Right lobe of liver (tissue), 6 donors: ENCODE data around the gene TMEM131. TPM values are rescaled to one million over a fixed set of nuclear protein-coding genes. Genes with fewer than 3 reads are reported as not detected.
A peak's percentile ranks its signal among the peaks of the same experiment; 100 is the strongest.

Experiments
- ATAC-seq, 4 donors: fragments of 200-7000 bp; cut with Tn5 transposase; one replicate each; pipeline ENCODE4 v1.9.1; 2020; ENCODE audit warnings: mild to moderate bottlenecking in 4 of 4, moderate library complexity in 4 of 4
- DNase-seq, 3 donors: peaks; one replicate each; pipeline ENCODE4 v3.0.0-alpha.2; 2020
- H3K27ac ChIP-seq, 3 donors: fragments of 200-600 bp; one replicate each; pipeline ENCODE4 v1.8.0; 2022
- H3K27me3 ChIP-seq, 2 donors: fragments of 200-600 bp; one replicate each; pipeline ENCODE4 v1.8.0; 2022
- H3K36me3 ChIP-seq, 4 donors: fragments of 200-600 bp; sonication (generic) in 1 of 4; one replicate each; pipeline versions ENCODE4 v1.5.1 to v1.8.0; 2017 to 2022; ENCODE audit warnings: control low read depth in 1 of 4
- H3K4me1 ChIP-seq, 4 donors: fragments of 200-600 bp; sonication (generic) in 1 of 4; one replicate each; pipeline versions ENCODE4 v1.5.1 to v1.8.0; 2017 to 2022; ENCODE audit warnings: control low read depth in 1 of 4
- H3K4me3 ChIP-seq, 3 donors: fragments of 200-600 bp; one replicate each; pipeline ENCODE4 v1.8.0; 2022
- H3K9me3 ChIP-seq, 4 donors: fragments of 200-600 bp; sonication (generic) in 1 of 4; one replicate each; pipeline versions ENCODE4 v1.5.1 to v1.8.0; 2017 to 2022; ENCODE audit warnings: control low read depth in 1 of 4
- CTCF ChIP-seq, 4 donors: fragments of 200-600 bp in 3 of 4; fragments of 450-650 bp in 1 of 4; IDR thresholded peaks; one replicate each; pipeline versions ENCODE4 v1.5.1 to v1.8.0; 2016 to 2022; ENCODE audit warnings: antibody characterized with exemption in 4 of 4, mild to moderate bottlenecking in 2 of 4
- POLR2A ChIP-seq: fragments of 450-650 bp; IDR thresholded peaks from one replicate; pipeline ENCODE4 v1.6.1; 2017; ENCODE audit warnings: antibody characterized with exemption, mild to moderate bottlenecking
- WGBS: methylation state at CpG from one replicate; pipeline ENCODE4 v1.1.6; 2018; ENCODE audit warnings: low coverage, low lambda C conversion rate; ENCODE audit not compliant: insufficient coverage; ENCODE audit errors: missing lambda C conversion rate; 5-methylcytosine and 5-hydroxymethylcytosine counted together
- intact Hi-C, 2 donors: fragments of 100-400 bp; cut with DNase I; formaldehyde crosslinking; loops; one replicate each; pipeline versions ENCODE4 v1.11.2 to v1.14.1; 2022
- total RNA-seq, 6 experiments: library from RNA; depleted of rRNA in 2 of 6; stranded (reverse); fragments of >200 nt in 2 of 6; fragmentation: NEBNext Ultra II Directional in 3 of 6; extraction: Animal tissue kit (Norgen Biotek cat#: 25700) in 3 of 6; gene quantifications; one replicate each; pipeline versions ENCODE4 v1.1.0 to v1.2.4, GENCODE V29; 2016 to 2023
- donor health status: DM: no; HTN: yes; CAD: no.
- donor health status: DM: no; HTN: no; CAD: no.
- donor health status: DM: no; HTN: no; CAD: no.
- donor health status: DM: no; HTN: yes; CAD: no.
- donor health status: DM: no; HTN: yes; CAD: no.

TMEM131 gene
- total RNA-seq, 6 experiments from 2014 or later, result 14.8 to 34.0 (median 17.8) TPM

GRCh38 chr2:97983698-97984097, 12.1 kb downstream of the TMEM131 start:
- 51% methylated on average over 3 of the region's 3 CpGs for WGBS
- ATAC-seq, result peak; percentile 70 to 87 (median 82)
- no peak overlapping the region for H3K27ac ChIP-seq
- H3K27me3 ChIP-seq, result no peaks in the 10 kb centered on the region
- H3K9me3 ChIP-seq, result no peaks in the 10 kb centered on the region
- TF ChIP-seq CTCF (IDR thresholded peaks at IDR 0.05) (no peak), POLR2A (no peak)
- intact Hi-C loops, result no loop called here
- H3K4me1 ChIP-seq, result peaks cover 0 to 10% (median 4%) of the 10 kb centered on the region in 4 donors
- H3K4me3 ChIP-seq, result no peak overlapping the region
- no peak for DNase-seq
- no peaks in the 10 kb centered on the region for H3K36me3 ChIP-seq

- H3K27ac ChIP-seq, result no peak overlapping the region
- TF ChIP-seq POLR2A (no peak), CTCF (IDR thresholded peaks at IDR 0.05) (no peak)
- intact Hi-C loops, result no loop called here
Observed at GRCh38 chr2:97983134-97983533, 12.6 kb downstream of the TMEM131 start.

GRCh38 chr2:97982621-97983020, 13.1 kb downstream of the TMEM131 start:
- Histone ChIP-seq H3K36me3 (no peaks in the 10 kb centered on the region), H3K9me3 (no peaks in the 10 kb centered on the region), H3K4me1 (peaks cover 0 to 10% (median 4%) of the 10 kb centered on the region in 4 donors), H3K27ac (no peak overlapping the region), H3K27me3 (no peaks in the 10 kb centered on the region), H3K4me3 (no peak overlapping the region)
- ATAC-seq (no peak), DNase-seq (no peak)
- TF ChIP-seq CTCF (IDR thresholded peaks at IDR 0.05), result no peak
- intact Hi-C loops, result no loop called here

More at GRCh38 chr2:97983134-97983533, 12.6 kb downstream of the TMEM131 start:
- DNase-seq, result no peak
- H3K9me3 ChIP-seq, result no peaks in the 10 kb centered on the region
- peaks cover 0 to 10% (median 4%) of the 10 kb centered on the region in 4 donors for H3K4me1 ChIP-seq
- no peak for ATAC-seq
- H3K27me3 ChIP-seq, result no peaks in the 10 kb centered on the region
- no peaks in the 10 kb centered on the region for H3K36me3 ChIP-seq
- no peak overlapping the region for H3K4me3 ChIP-seq
- 96% methylated on average over 4 of the region's 6 CpGs for WGBS

GRCh38 chr2:97981961-97982360, 13.8 kb downstream of the TMEM131 start:
- H3K36me3 ChIP-seq, result no peaks in the 10 kb centered on the region
- ATAC-seq (no peak), DNase-seq (no peak)
- no peaks in the 10 kb centered on the region for H3K27me3 ChIP-seq
- H3K9me3 ChIP-seq, result no peaks in the 10 kb centered on the region
- peaks cover 0 to 10% (median 4%) of the 10 kb centered on the region in 4 donors for H3K4me1 ChIP-seq
- no peak overlapping the region for H3K4me3 ChIP-seq
- H3K27ac ChIP-seq, result no peak overlapping the region
- intact Hi-C loops, result no loop called here
- 90% methylated on average over 5 of the region's 5 CpGs for WGBS
- TF ChIP-seq POLR2A (no peak), CTCF (IDR thresholded peaks at IDR 0.05) (no peak)

GRCh38 chr2:97979904-97980303, 15.8 kb downstream of the TMEM131 start:
- Histone ChIP-seq H3K27ac (no peak overlapping the region), H3K36me3 (no peaks in the 10 kb centered on the region), H3K4me3 (no peak overlapping the region), H3K4me1 (peaks cover 0 to 10% (median 4%) of the 10 kb centered on the region in 4 donors), H3K9me3 (no peaks in the 10 kb centered on the region), H3K27me3 (no peaks in the 10 kb centered on the region)
- ATAC-seq (no peak), DNase-seq (no peak)
- TF ChIP-seq CTCF (IDR thresholded peaks at IDR 0.05) (no peak), POLR2A (no peak)
- WGBS, result 74% methylated on average over 2 of the region's 2 CpGs
- intact Hi-C loops, result no loop called here
